Measurements from ENCODE around the gene JUP.

DNA sequence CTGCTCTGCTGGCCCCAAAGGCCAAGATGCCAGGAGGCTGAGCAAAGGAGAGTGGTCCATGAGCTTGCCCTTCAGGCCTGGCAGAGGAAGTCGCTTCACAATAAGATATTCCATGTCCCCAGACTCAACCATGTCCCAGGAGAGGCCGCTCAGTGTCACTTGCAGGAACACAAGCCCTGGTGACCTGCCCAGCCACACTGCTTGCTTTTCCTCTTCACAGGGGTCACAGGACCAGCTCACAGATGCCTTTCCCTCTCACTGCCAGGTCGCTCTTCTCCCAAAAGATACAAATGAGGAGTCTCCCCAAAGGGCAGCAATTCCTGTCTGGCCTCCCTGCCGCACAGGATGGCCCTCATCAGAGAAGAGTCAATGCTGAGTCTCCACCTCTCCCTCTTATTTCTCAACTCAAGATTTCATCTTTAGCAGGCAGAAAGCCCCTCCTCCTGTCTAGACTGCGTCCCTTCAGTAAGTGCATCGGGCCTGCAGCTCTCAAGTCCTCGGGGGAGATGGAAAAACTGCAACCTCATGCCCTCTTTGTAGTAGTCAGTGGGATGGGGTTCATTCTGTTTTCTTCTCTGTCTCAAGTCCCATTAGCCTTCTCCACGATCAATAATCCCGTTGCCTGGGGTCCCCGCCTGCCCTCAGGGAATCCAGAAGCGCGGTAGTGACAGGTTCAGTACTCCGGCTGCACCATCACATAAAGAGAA lies 5.0 kb downstream of the JUP start:
- TF ChIP-seq, protein P1, sequence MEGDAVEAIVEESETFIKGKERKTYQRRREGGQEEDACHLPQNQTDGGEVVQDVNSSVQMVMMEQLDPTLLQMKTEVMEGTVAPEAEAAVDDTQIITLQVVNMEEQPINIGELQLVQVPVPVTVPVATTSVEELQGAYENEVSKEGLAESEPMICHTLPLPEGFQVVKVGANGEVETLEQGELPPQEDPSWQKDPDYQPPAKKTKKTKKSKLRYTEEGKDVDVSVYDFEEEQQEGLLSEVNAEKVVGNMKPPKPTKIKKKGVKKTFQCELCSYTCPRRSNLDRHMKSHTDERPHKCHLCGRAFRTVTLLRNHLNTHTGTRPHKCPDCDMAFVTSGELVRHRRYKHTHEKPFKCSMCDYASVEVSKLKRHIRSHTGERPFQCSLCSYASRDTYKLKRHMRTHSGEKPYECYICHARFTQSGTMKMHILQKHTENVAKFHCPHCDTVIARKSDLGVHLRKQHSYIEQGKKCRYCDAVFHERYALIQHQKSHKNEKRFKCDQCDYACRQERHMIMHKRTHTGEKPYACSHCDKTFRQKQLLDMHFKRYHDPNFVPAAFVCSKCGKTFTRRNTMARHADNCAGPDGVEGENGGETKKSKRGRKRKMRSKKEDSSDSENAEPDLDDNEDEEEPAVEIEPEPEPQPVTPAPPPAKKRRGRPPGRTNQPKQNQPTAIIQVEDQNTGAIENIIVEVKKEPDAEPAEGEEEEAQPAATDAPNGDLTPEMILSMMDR (IDR thresholded peaks at IDR 0.05; ENCODE audit: poor library complexity), result no peak
- no peak for TF ChIP-seq EZH2 (IDR thresholded peaks at IDR 0.05; ENCODE audit: borderline replicate concordance)

All from hepatocyte (in vitro differentiated cells).